H1 (cell line): ENCODE measurements around the gene EPB41L3. TPM values are rescaled to one million over a fixed set of nuclear protein-coding genes. Genes with fewer than 3 reads are reported as not detected.

Experiments
- CTCF ChIA-PET: fragments of 300-600 bp; sonication (Branson Sonifier 250); formaldehyde crosslinking; loops from one replicate; lab custom pipeline; 2021; ENCODE audit not compliant: partially characterized antibody; lab: Charles Lee
- POLR2A ChIA-PET: fragments of 300-600 bp; sonication (Branson Sonifier 250); formaldehyde crosslinking; loops from one replicate; lab custom pipeline; 2021; ENCODE audit warnings: inconsistent platforms; ENCODE audit not compliant: partially characterized antibody; lab: Charles Lee
- DNase-seq, 2 experiments: peaks; one replicate each; pipeline versions ENCODE4 v3.0.0 to v3.0.0-alpha.2; 2010 to 2022; ENCODE audit warnings: low spot score in 2 of 2, low read depth in 1 of 2, mixed read lengths in 1 of 2
- FAIRE-seq: peaks from 2 replicates; lab custom pipeline; 2011; peaks lifted over from hg19 to GRCh38; lab: Jason Lieb, UNC
- H2AFZ ChIP-seq: 2 replicates; pipeline ENCODE4 v1.8.1; 2012; ENCODE audit warnings: low read length, inconsistent platforms
- H2AK5ac ChIP-seq: 2 replicates; pipeline ENCODE4 v1.6.1; 2013; ENCODE audit warnings: low read depth, low read length
- H2BK120ac ChIP-seq: replicated peaks from 2 replicates; pipeline ENCODE3; 2013; ENCODE audit warnings: low read depth, low read length, inconsistent platforms
- H2BK12ac ChIP-seq: 2 replicates; pipeline ENCODE4 v1.6.1; 2013; ENCODE audit warnings: low read depth, low read length
- H2BK15ac ChIP-seq: 2 replicates; pipeline ENCODE4 v1.6.1; 2013; ENCODE audit warnings: low read length
- H2BK20ac ChIP-seq: 2 replicates; pipeline ENCODE4 v1.6.1; 2013; ENCODE audit warnings: low read length
- H2BK5ac ChIP-seq: 2 replicates; pipeline ENCODE4 v1.6.1; 2013; ENCODE audit warnings: low read depth, low read length
- H3K14ac ChIP-seq: 2 replicates; pipeline ENCODE4 v1.6.1; 2013; ENCODE audit warnings: inconsistent platforms; ENCODE audit not compliant: insufficient read length
- H3K18ac ChIP-seq: 2 replicates; pipeline ENCODE4 v1.6.1; 2013; ENCODE audit warnings: low read length; ENCODE audit errors: extremely low read depth
- H3K23ac ChIP-seq: 2 replicates; pipeline ENCODE4 v1.6.1; 2013; ENCODE audit warnings: inconsistent platforms; ENCODE audit not compliant: insufficient read length
- H3K23me2 ChIP-seq: 2 replicates; pipeline ENCODE4 v1.6.1; 2013; ENCODE audit warnings: low read depth, low read length
- H3K27ac ChIP-seq: 2 replicates; pipeline ENCODE4 v1.6.1; 2011; ENCODE audit warnings: low read depth, low read length, inconsistent platforms
- H3K27me3 ChIP-seq, 4 experiments: replicated peaks in 1 of 4; 1 replicate in 1 of 4; 2 replicates in 3 of 4; pipeline versions ENCODE4 v1.6.1 to v1.8.1; 2011 to 2013; ENCODE audit warnings: low read length in 3 of 4, mild to moderate bottlenecking in 3 of 4, inconsistent platforms in 2 of 4, mixed read lengths in 2 of 4, moderate library complexity in 1 of 4; ENCODE audit not compliant: control insufficient read depth in 3 of 4, insufficient read depth in 3 of 4; ENCODE audit errors: extremely low read depth in 1 of 4
- H3K36me3 ChIP-seq, 4 experiments: 2 replicates each; pipeline versions ENCODE4 v1.6.1 to v1.8.1; 2011 to 2013; ENCODE audit warnings: mild to moderate bottlenecking in 4 of 4, low read length in 3 of 4, moderate library complexity in 2 of 4, control low read depth in 1 of 4, inconsistent platforms in 1 of 4; ENCODE audit not compliant: insufficient read depth in 4 of 4, control insufficient read depth in 2 of 4
- H3K4ac ChIP-seq: replicated peaks from 2 replicates; pipeline ENCODE3; 2013; ENCODE audit warnings: low read length, low read depth, mixed read lengths, inconsistent platforms; ENCODE audit not compliant: insufficient read length
- H3K4me1 ChIP-seq, 4 experiments: replicated peaks in 1 of 4; 1 replicate in 1 of 4; 2 replicates in 3 of 4; pipeline versions ENCODE4 v1.6.1 to v1.8.1; 2011 to 2013; ENCODE audit warnings: low read length in 3 of 4, inconsistent platforms in 2 of 4, mixed read lengths in 1 of 4; ENCODE audit not compliant: insufficient read depth in 4 of 4, control insufficient read depth in 3 of 4
- H3K4me2 ChIP-seq, 2 experiments: 2 replicates each; pipeline versions ENCODE4 v1.6.1 to v1.8.1; 2011 to 2013; ENCODE audit warnings: low read depth in 2 of 2, low read length in 2 of 2, control low read depth in 1 of 2, inconsistent platforms in 1 of 2, mild to moderate bottlenecking in 1 of 2; ENCODE audit not compliant: insufficient read depth in 1 of 2
- H3K4me3 ChIP-seq, 4 experiments: fragments of 200-600, 300-600 bp in 1 of 4; sonication (generic), shearing (Covaris generic), sonication (Bioruptor Twin) in 1 of 4; 2 replicates each; pipeline versions ENCODE4 v1.5.1 to v1.8.1; 2011 to 2016; ENCODE audit warnings: low read length in 4 of 4, low read depth in 3 of 4, control low read depth in 2 of 4, inconsistent platforms in 2 of 4, mild to moderate bottlenecking in 2 of 4, mixed read lengths in 1 of 4, moderate library complexity in 1 of 4; ENCODE audit not compliant: insufficient read depth in 2 of 4; ENCODE audit errors: extremely low read depth in 1 of 4
- H3K56ac ChIP-seq: replicated peaks from 2 replicates; pipeline ENCODE3; 2013; ENCODE audit warnings: low read depth, mild to moderate bottlenecking, mixed read lengths, low read length, inconsistent platforms; ENCODE audit not compliant: insufficient read length
- H3K79me1 ChIP-seq: 2 replicates; pipeline ENCODE4 v1.6.1; 2013; ENCODE audit warnings: low read depth, low read length, control low read depth
- H3K79me2 ChIP-seq, 2 experiments: 2 replicates each; pipeline versions ENCODE4 v1.6.1 to v1.8.1; 2012 to 2013; ENCODE audit warnings: low read length in 2 of 2, mild to moderate bottlenecking in 2 of 2, inconsistent platforms in 1 of 2; ENCODE audit not compliant: insufficient read depth in 2 of 2, control insufficient read depth in 1 of 2
- H3K9ac ChIP-seq, 4 experiments: replicated peaks in 1 of 4; 1 replicate in 1 of 4; 2 replicates in 3 of 4; pipeline versions ENCODE4 v1.6.1 to v1.8.1; 2011 to 2013; ENCODE audit warnings: low read depth in 3 of 4, low read length in 3 of 4, control low read depth in 2 of 4, mild to moderate bottlenecking in 2 of 4, moderate library complexity in 2 of 4, inconsistent platforms in 1 of 4; ENCODE audit errors: extremely low read depth in 1 of 4
- H3K9me3 ChIP-seq, 2 experiments: 2 replicates each; pipeline versions ENCODE4 v1.6.1 to v1.8.1; 2012 to 2013; ENCODE audit warnings: mild to moderate bottlenecking in 2 of 2, moderate library complexity in 2 of 2, control low read depth in 1 of 2, inconsistent platforms in 1 of 2, low read depth in 1 of 2, low read length in 1 of 2, mixed read lengths in 1 of 2; ENCODE audit not compliant: insufficient read depth in 2 of 2
- H4K20me1 ChIP-seq, 2 experiments: replicated peaks in 1 of 2; 2 replicates each; pipeline versions ENCODE3 to v1.8.1; 2011 to 2013; ENCODE audit warnings: inconsistent platforms in 2 of 2, low read length in 2 of 2, mild to moderate bottlenecking in 1 of 2; ENCODE audit not compliant: insufficient read depth in 2 of 2, control insufficient read depth in 1 of 2
- H4K5ac ChIP-seq: 2 replicates; pipeline ENCODE4 v1.6.1; 2013; ENCODE audit warnings: low read length, low read depth, mixed read lengths, inconsistent platforms; ENCODE audit not compliant: insufficient read length
- H4K8ac ChIP-seq: 2 replicates; pipeline ENCODE4 v1.8.0; 2013; ENCODE audit warnings: mild to moderate bottlenecking, moderate library complexity, low read length, inconsistent platforms; ENCODE audit not compliant: insufficient read depth; ENCODE audit errors: extremely low read depth
- H4K91ac ChIP-seq: replicated peaks from 2 replicates; pipeline ENCODE3; 2013; ENCODE audit warnings: low read length, mixed read lengths, inconsistent platforms; ENCODE audit not compliant: insufficient read length
- ATF3 ChIP-seq: IDR thresholded peaks from 2 replicates; pipeline ENCODE4 v1.6.1; 2011; ENCODE audit warnings: low read depth, mild to moderate bottlenecking, low read length; ENCODE audit not compliant: insufficient read depth
- BACH1 ChIP-seq: IDR thresholded peaks from 2 replicates; pipeline ENCODE4 v1.6.1; 2012; ENCODE audit warnings: low read length, improper control_type of control experiment
- CBX5 ChIP-seq: fragments of 300-800, 300-1000 bp; sonication (generic); IDR thresholded peaks from 2 replicates; pipeline ENCODE4 v1.7.1; 2016; ENCODE audit warnings: antibody characterized with exemption, low read length, low read depth
- CREB1 ChIP-seq: IDR thresholded peaks from 2 replicates; pipeline ENCODE4 v1.6.1; 2012; ENCODE audit warnings: inconsistent platforms
- CTCF ChIP-seq, 3 experiments: IDR thresholded peaks; 1 replicate in 2 of 3; 2 replicates in 1 of 3; pipeline versions ENCODE4 v1.5.1 to v1.6.1; 2011; ENCODE audit warnings: low read length in 3 of 3, mild to moderate bottlenecking in 3 of 3, inconsistent platforms in 2 of 3, low read depth in 1 of 3, moderate library complexity in 1 of 3; ENCODE audit not compliant: insufficient read depth in 1 of 3; ENCODE audit errors: control extremely low read depth in 1 of 3
- GTF2F1 ChIP-seq: IDR thresholded peaks from 2 replicates; pipeline ENCODE4 v1.6.1; 2012; ENCODE audit warnings: low read depth, low read length, improper control_type of control experiment, borderline replicate concordance
- HDAC6 ChIP-seq: IDR thresholded peaks from one replicate; pipeline ENCODE4 v1.7.1; 2012; ENCODE audit warnings: low read depth, mild to moderate bottlenecking, inconsistent platforms, low read length, moderate library complexity
- JUN ChIP-seq: IDR thresholded peaks from 2 replicates; pipeline ENCODE4 v1.6.1; 2011; ENCODE audit warnings: low read depth, mild to moderate bottlenecking, improper control_type of control experiment, low read length
- KDM1A ChIP-seq: fragments of 200-600, 300-600 bp; sonication (generic); IDR thresholded peaks from 2 replicates; pipeline ENCODE4 v1.7.1; 2016; ENCODE audit warnings: mild to moderate bottlenecking, low read length, borderline replicate concordance
- KDM5A ChIP-seq: fragments of 200-600 bp; IDR thresholded peaks from 2 replicates; pipeline ENCODE4 v1.7.1; 2012; ENCODE audit warnings: mild to moderate bottlenecking, low read length, inconsistent platforms, mixed read lengths
- SRF ChIP-seq: IDR thresholded peaks from 2 replicates; pipeline ENCODE4 v1.6.1; 2011; ENCODE audit warnings: mild to moderate bottlenecking, low read depth, low read length, moderate library complexity
- WGBS, 2 experiments: shearing (Covaris generic) in 1 of 2; methylation state at CpG; one replicate each; pipeline versions ENCODE4 v1.1.6 to v1.1.7; 2013 to 2015; ENCODE audit warnings: low lambda C conversion rate in 2 of 2, mixed read lengths in 2 of 2, inconsistent platforms in 1 of 2, low coverage in 1 of 2, missing lambda C conversion rate in 1 of 2; ENCODE audit not compliant: insufficient replicate concordance in 2 of 2, insufficient coverage in 1 of 2, insufficient read length in 1 of 2; ENCODE audit errors: extremely low coverage in 1 of 2, missing lambda C conversion rate in 1 of 2; 5-methylcytosine and 5-hydroxymethylcytosine counted together
- polyA plus RNA-seq, 7 experiments: library from polyadenylated mRNA; depleted of rRNA in 3 of 7; stranded (reverse) in 5 of 7; unstranded in 2 of 7; fragments of >200 nt in 5 of 7; fragments of 200-250 nt in 2 of 7; gene quantifications; 1 replicate in 5 of 7; 2 replicates in 1 of 7; 4 replicates in 1 of 7; pipeline versions ENCODE4 v1.2.1 to v1.2.3, GENCODE V29; 2011 to 2013; ENCODE audit warnings: missing spikeins in 2 of 7, mixed read lengths in 2 of 7
- total RNA-seq: library from RNA; stranded (reverse); fragmentation: NEBNext Ultra II Directional; extraction: Animal tissue kit (Norgen Biotek cat#: 25700); gene quantifications from 2 replicates; pipeline ENCODE4 v1.2.1, GENCODE V29; 2021

The EPB41L3 gene
- total and polyA plus RNA-seq, 2 of the 8 experiments (the other 6 are each of a cell fraction or from before 2014, with no cell fraction given), result 7.9 to 16.1 TPM

- Histone ChIP-seq H2BK15ac (no peak overlapping the region), H3K79me2 (no peaks in the 10 kb centered on the region), H3K4me1 (peaks cover 0 to 12% (median 7%) of the 10 kb centered on the region in 4 experiments; a peak in 5 of 7 replicates), H3K27me3 (no peaks in the 10 kb centered on the region), H3K4me2 (no peak overlapping the region), H4K91ac (no peak overlapping the region), H3K18ac (no peak overlapping the region), H3K14ac (no peak overlapping the region), H3K27ac (no peak overlapping the region), H3K4me3 (no peak overlapping the region), H3K36me3 (no peaks in the 10 kb centered on the region), H2BK20ac (no peak overlapping the region), H2BK5ac (no peak overlapping the region), H3K9me3 (no peaks in the 10 kb centered on the region), H4K20me1 (no peaks in the 10 kb centered on the region), H3K23me2 (no peaks in the 10 kb centered on the region), H2AFZ (no peak overlapping the region), H2AK5ac (no peak overlapping the region), H3K4ac (no peak overlapping the region), H2BK12ac (no peak overlapping the region), H2BK120ac (no peak overlapping the region), H3K9ac (no peak overlapping the region), H3K56ac (no peak overlapping the region), H3K79me1 (no peaks in the 10 kb centered on the region), H4K8ac (no peak overlapping the region), H4K5ac (no peak overlapping the region), H3K23ac (no peak overlapping the region)
- ChIA-PET POLR2A (interaction anchor here (0.6 kb wide), 1 partner anchor 257 kb away, joined by 3 read pairs; no protein-coding TSS in a partner anchor), CTCF (no interaction called here)
- DNase-seq (no peak), FAIRE-seq (no peak)
- WGBS, 2 experiments, result 88% methylated on average over 7 of the region's 7 CpGs; no CpG with 5 or more reads in 1 of the 2 experiments
- TF ChIP-seq KDM1A, result no peak
- no peak for TF ChIP-seq ATF3
- no peak for TF ChIP-seq BACH1
- no peak for TF ChIP-seq CREB1
- no peak for TF ChIP-seq JUN
- TF ChIP-seq GTF2F1, result no peak
- no peak for TF ChIP-seq CBX5
- no peak for TF ChIP-seq CTCF (IDR thresholded peaks at IDR 0.05; ENCODE audit: control extremely low read depth in 1 of 3, insufficient read depth in 1 of 3, low read depth in 1 of 3, low read length in 3 of 3)
- TF ChIP-seq SRF, result no peak
- TF ChIP-seq KDM5A, result no peak
- no peak for TF ChIP-seq HDAC6
Observed at GRCh38 chr18:5584746-5585417, 41.1 kb upstream of the EPB41L3 start.
